ENCODE measurements around the gene NDRG4. TPM values are rescaled to one million over a fixed set of nuclear protein-coding genes. Genes with fewer than 3 reads are reported as not detected.

NDRG4 gene
- total and polyA plus RNA-seq, 2 experiments from 2014 or later: 48.0 to 62.3 TPM

- Histone ChIP-seq H3K4me1 (ENCODE audit: low read depth) (no peaks in the 10 kb centered on the region), H3K27ac (no peak overlapping the region), H3K36me3 (no peaks in the 10 kb centered on the region), H3K27me3 (no peaks in the 10 kb centered on the region), H3K4me3 (no peak overlapping the region), H3K9me3 (ENCODE audit: low read depth) (no peaks in the 10 kb centered on the region)
- TF ChIP-seq CTCF (IDR thresholded peaks at IDR 0.05; ENCODE audit: low read depth, low read length): no peak
- DNase-seq (ENCODE audit: low read depth in 1 of 2, low spot score in 1 of 2): no peak
Observed at GRCh38 chr16:58508671-58509251, 8.8 kb downstream of the NDRG4 start.

- no peak for DNase-seq (ENCODE audit: low read depth in 1 of 2, low spot score in 1 of 2)
- H3K4me3 ChIP-seq: no peak overlapping the region
- H3K36me3 ChIP-seq: no peaks in the 10 kb centered on the region
- no peak overlapping the region for H3K27ac ChIP-seq
- H3K27me3 ChIP-seq: no peaks in the 10 kb centered on the region
- TF ChIP-seq CTCF (IDR thresholded peaks at IDR 0.05; ENCODE audit: low read depth, low read length): no peak
- H3K9me3 ChIP-seq (ENCODE audit: low read depth): no peaks in the 10 kb centered on the region
- no peaks in the 10 kb centered on the region for H3K4me1 ChIP-seq (ENCODE audit: low read depth)
Observed at GRCh38 chr16:58509256-58510096, 9.5 kb downstream of the NDRG4 start.

- no peak for TF ChIP-seq CTCF (IDR thresholded peaks at IDR 0.05; ENCODE audit: low read depth, low read length)
- Histone ChIP-seq H3K9me3 (ENCODE audit: low read depth) (no peaks in the 10 kb centered on the region), H3K27me3 (no peaks in the 10 kb centered on the region), H3K27ac (no peak overlapping the region), H3K4me1 (ENCODE audit: low read depth) (no peaks in the 10 kb centered on the region), H3K4me3 (no peak overlapping the region), H3K36me3 (no peaks in the 10 kb centered on the region)
- no peak for DNase-seq (ENCODE audit: low read depth in 1 of 2, low spot score in 1 of 2)
Observed at GRCh38 chr16:58510097-58510775, 10.3 kb downstream of the NDRG4 start.

- no peaks in the 10 kb centered on the region for H3K4me1 ChIP-seq (ENCODE audit: low read depth)
- no peaks in the 10 kb centered on the region for H3K27me3 ChIP-seq
- no peak overlapping the region for H3K27ac ChIP-seq
- H3K4me3 ChIP-seq: no peak overlapping the region
- no peaks in the 10 kb centered on the region for H3K36me3 ChIP-seq
- DNase-seq (ENCODE audit: low read depth in 1 of 2, low spot score in 1 of 2): no peak
- no peaks in the 10 kb centered on the region for H3K9me3 ChIP-seq (ENCODE audit: low read depth)
- TF ChIP-seq CTCF (IDR thresholded peaks at IDR 0.05; ENCODE audit: low read depth, low read length): no peak
Observed at GRCh38 chr16:58510776-58511628, 11.1 kb downstream of the NDRG4 start.
